ENCODE data around the gene HIGD2A.

HIGD2A gene

DNA sequence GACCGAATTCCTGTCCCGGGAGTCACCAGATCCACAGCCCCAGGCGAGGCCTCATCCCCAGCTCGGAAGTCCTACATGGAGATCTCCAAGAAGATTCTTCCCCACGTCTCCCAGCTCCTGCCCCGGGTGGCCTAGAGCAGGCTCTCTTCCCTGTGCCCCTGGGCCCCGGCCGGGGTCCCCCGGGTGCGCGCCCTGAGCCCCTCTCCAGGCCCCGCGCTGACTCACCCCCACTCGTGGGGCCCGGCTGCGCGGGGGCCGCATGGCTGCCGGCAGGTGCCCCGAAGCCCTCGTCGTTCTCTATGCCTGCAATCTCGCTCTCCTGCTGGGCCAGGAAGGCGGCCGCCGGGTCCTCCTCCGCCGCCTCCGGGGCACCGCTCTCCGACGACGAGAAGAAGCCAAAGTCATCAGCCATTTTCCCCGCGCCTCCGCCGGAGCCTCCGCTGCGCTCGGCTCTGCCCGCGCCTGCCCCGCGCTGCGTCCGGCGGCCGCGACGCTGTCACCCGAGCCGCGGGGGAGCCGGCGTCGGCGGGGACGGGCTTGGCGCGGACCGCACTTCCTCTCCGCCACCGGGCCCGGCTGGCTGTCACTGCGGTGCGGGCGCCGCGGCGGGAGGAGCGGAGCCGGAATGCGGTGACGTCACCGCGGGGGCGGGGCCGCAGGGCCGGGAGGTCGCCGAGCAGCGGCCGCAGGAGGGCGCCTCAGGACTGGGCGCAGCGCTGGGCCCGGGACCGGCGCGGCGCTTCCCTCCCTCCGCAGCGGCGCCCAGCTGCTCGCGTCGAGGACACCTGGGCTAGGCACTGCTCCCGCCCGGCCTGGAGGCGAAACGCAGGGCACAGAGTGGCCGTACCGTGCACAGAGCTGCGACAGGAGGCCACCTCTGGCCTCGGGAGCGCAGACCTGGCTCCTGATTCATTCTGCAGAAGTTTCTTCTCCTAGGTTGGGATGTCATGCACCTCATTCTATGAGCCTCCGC, 27.7 kb downstream of the HIGD2A start, which contains the start of gene CLTB:
CLTB (minus strand) TSS at position 588 of the 973 bp plus-strand sequence; CDS start at position 412, 176 bp downstream.
- DNase-seq (ENCODE audit: low read depth): peak; percentile 75

DNA sequence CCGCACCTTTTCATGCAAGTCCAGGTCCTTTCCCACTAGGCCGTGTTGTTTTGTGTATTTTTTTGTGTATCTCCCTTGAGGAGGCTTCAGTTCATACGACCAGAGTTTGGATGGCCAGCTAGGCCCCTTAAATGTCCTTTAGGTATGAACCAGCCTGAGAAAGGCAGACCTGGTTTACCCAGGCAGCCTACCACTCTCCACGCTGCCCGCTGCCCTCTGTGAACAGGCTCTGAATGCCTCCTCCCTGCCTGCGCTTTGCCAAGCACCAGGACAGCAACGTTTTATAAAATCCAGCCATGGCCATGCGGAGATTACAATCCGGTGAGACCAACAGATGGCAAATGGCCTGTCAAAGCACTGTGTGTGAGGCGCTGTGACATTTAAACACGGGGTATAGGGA, 28.4 kb downstream of the HIGD2A start:
- no peak for DNase-seq (ENCODE audit: low read depth)

DNA sequence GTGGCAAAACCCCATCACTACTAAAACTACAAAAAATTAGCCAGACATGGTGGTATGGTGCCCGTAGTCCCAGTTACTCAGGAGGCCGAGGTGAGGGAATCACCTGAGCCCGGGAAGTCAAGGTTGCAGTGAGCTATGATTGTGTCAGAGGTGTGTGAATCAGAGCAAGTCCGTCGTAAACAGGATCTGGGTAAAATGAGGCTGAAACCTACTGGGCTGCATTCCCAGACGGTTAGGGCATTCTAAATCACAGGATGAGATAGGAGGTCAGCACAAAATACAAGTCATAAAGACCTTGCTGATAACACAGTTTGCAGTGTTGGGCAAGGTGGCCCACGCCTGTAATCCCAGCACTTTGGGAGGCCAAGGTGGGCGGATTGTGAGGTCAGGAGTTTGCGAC, 29.7 kb downstream of the HIGD2A start:
- no peak for DNase-seq (ENCODE audit: low read depth)

DNA sequence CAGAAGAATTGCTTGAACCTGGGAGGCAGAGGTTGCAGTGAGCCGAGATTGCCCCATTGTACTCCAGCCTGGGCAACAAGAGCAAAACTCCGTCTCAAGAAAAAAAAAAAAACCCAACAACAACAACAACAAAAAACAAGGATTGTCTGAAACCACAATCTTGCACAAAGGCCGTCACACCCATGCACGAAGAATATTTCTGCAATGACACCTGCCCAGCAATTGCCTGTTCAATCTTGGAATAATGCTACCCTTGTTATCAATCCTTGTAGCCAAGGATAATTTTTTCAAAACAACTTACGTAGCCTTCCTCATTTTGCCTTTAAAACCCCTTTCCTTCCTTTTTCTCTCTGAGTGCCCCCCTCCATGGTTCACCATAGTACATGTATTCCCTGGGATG, 31.5 kb downstream of the HIGD2A start:
- no peak for DNase-seq (ENCODE audit: low read depth)

DNA sequence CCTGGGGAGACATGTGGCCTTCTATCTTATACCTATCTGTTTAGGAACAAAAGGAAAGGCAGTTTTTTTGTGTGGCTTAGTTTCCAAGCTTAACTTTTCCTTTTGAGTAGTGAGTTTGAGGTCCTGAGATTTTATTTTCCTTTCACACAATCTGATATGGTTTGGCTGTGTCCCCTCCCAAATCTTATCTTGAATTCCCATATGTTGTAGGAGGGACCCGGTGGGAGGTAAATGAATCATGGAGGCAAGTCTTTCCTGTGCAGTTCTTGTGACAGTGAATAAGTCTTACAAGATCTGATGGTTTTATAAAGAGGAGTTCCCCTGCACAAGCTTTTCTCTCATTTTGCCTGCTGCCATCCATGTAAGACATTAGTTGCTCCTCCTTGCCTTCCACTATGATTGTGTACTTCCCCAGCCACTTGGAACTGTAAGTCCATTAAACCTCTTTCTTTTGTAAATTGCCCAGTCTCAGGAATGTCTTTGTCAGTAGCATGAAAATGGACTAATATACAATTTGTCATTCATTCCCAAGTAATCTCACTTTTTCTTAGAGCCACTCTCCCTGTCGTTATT, 32.5 kb downstream of the HIGD2A start:
- DNase-seq (ENCODE audit: low read depth): no peak

DNA sequence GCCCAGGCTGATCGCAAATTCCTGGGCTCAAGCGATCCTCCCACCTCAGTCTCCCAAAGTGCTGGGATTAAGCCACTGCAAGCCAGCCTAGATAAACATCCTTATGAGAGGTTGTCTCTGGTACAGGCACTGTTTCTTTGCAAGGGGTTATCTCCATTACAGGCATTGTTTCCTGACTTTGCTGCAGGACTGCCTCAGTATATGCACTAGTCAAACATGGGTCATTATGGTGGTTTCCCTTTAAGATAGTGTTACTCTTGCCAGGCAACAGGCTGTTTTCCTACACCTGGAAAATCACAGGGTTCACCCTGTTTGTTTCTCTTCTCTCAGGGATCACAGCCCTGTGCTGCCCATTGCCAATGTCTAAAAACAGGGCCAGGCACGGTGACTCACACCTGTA, 35.6 kb downstream of the HIGD2A start:
- DNase-seq (ENCODE audit: low read depth): no peak

DNA sequence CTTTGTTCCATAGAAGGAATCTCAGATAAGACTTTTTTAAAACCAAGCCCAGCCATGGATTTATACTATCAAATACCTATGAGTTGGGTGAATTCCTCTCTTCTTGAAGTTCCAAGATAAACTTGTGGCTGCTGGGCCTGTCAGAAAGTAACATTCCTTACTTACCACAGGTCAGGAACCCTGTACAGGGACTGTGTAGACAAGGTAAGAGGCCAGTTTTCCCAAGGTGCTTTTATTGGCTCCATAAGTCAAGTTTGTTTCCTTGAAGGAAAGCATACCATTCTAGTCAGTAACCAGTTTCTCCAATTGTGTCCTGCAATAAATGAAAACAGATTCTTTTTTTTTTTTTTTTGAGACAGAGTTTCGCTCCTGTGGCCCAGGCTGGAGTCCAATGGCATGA, 36.6 kb downstream of the HIGD2A start:
- DNase-seq (ENCODE audit: low read depth): no peak

DNA sequence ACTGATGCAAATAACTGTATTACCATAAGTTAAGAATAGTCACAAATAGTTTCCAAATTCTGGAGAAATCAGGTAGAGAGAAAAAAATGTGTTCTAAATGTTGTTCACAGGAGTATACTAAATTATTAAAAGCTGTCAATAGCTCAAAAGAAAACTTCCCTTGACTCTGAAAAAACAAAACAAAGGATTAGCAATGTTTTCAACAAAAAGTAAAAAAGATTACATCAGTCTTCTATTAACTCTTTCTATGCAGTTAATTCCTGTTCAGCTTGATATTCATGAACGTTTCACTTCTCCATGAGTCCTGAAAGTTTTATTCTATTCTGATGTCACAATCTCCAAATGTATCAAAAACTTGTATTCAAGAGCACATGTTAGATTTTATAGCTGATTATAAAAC, 37.2 kb downstream of the HIGD2A start:
- no peak for DNase-seq (ENCODE audit: low read depth)

DNA sequence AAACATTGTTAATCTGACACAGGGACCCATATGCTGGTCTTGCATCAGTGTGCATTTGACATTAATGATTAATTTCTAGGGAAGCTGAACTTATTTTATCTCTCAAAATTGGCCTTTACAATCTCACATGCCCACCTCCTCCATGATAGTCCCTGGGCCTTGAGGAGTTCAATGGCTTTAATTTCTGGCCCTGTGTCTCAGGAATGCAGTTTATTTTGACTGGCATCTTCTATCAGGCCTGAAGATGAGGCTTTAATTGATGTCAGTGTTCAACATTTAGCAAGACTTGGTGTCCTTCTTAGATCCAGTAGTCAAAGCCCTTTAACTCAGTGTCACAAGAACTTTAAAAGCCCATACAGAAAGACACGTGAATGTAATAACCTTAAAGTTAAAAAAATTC, 38.3 kb downstream of the HIGD2A start:
- no peak for DNase-seq (ENCODE audit: low read depth)

DNA sequence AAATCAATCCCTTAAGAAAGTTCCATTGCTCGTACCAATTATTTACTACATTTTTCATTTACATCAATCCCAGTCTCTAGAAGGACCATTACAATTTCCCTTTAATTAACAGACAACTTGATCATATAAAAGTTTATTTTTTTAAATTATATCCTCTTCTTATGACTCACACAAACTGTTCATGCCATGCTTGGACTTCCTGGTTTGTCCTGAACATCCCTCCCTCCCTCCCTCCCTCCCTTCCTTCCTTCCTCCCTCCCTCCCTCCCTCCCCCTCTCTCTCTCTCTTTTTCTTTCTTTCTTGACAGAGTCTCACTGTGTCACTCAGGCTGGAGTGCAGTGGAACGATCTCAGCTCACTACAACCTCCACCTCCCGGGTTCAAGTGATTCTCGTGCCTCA, 39.4 kb downstream of the HIGD2A start:
- DNase-seq (ENCODE audit: low read depth): no peak

DNA sequence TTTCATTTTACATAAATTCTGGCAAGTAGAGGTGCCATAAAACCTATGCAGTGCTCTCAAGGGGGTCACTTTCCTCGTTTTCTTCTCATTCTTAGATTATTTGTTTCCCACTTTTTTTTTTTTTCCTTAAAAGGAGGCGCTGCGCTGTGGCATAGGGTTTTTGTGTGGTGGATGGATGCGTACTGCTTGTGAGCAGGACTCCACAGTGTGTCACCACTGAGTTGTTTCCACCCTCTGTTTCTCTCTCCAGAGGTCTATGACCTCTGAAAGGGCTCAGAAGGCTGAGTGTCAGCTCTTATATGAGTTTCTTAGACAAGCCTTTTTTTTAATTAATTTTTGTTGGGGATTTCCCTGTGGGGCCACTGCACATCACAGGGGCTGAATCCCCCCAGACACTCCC, 41.4 kb downstream of the HIGD2A start:
- no peak for DNase-seq (ENCODE audit: low read depth)

DNA sequence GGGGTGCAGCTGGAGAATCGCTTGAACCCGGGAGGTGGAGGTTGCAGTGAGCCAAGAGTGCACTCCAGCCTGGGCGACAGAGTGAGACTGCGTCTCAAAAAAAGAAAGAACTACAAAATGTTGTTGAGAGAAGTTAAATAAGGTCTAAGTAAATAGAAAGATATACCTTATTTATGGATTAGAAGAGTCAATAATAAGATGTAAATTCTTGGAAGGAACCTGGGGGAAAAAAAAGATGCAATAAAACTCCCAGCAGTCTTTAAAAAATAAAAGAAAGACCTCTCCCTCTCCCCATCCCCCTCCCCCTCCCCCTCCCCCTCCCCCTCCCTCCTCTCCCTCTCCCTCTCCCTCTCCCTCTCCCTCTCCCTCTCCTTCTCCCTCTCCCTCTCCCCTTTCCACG, 44.2 kb downstream of the HIGD2A start:
- no peak for DNase-seq (ENCODE audit: low read depth)

DNA sequence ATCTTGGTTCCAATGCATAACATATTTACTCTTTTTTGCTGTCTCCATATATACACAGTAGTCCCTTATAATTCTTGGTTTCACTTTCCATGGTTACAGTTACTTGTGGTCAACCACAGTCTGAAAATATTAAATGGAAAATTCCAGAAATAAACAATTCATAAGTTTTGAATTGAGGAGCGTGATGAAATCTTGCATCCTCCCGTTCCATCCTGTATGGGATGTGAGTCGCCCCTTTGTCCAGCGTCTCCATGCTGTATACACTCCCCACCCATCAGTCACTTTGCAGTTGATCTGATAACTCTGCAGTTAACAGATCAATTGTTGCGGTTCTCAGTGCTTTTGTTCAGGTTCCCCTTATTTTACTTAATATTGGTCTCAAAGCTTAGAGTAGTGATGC, 48.1 kb downstream of the HIGD2A start:
- DNase-seq (ENCODE audit: low read depth): no peak

DNA sequence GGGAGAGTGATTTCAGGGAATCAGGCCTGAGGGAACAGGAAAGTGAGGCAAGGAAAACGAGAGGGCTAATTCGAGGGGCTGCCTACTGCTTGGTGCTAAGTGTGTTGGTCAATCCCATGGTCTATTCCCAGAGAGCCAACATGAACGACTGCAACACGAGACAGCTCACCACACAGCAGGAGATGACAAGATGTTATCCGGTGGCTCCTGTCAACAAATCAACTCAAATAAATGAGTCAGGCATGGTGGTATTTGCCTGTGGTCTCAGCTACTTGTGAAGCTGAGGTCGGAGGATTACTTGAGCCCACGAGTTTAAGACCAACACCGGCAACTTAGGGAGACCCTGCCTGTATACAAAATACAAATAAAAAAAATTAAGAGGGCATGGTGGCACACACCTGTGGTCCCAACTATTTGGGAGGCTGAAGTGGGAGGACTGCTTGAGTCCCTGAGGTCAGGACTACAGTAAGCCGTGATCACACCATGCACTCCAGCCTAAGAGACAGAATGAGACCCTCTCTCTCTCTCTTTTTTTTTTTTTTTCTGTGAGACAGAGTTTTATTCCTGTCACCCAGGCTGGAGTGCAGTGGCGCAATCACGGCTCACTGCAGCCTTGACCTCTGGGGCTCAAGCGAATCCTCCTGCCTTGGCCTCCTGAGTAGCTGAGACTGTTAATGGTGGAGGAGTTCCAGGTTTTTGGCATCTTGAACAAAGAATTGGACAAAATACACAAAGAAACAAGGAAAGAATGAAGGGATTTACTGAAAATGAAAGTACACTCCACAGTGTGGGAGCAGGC, 50.6 kb downstream of the HIGD2A start:
- no peak for DNase-seq (ENCODE audit: low read depth)
